Neural cell (in vitro differentiated cells): ENCODE results near the gene ARHGAP35. TPM values are rescaled to one million over a fixed set of nuclear protein-coding genes. Genes with fewer than 3 reads are reported as not detected.

Source experiments
- H2AFZ ChIP-seq: fragments of 200-600, 300-800 bp; sonication (generic), shearing (Covaris generic); 2 replicates; pipeline ENCODE4 v1.6.0; 2014; ENCODE audit warnings: low read depth, mild to moderate bottlenecking, antibody characterized with exemption, low read length, moderate library complexity
- H3F3A ChIP-seq: fragments of 200-600 bp; shearing (Covaris generic); 2 replicates; pipeline ENCODE4 v1.6.1; 2016; ENCODE audit warnings: mild to moderate bottlenecking, moderate library complexity, mixed read lengths, antibody characterized with exemption, low read length; ENCODE audit not compliant: insufficient read depth, poor library complexity, severe bottlenecking
- H3K27ac ChIP-seq: fragments of 200-600, 300-800 bp; sonication (generic), shearing (Covaris generic); 2 replicates; pipeline ENCODE4 v1.5.1; 2014; ENCODE audit warnings: mild to moderate bottlenecking, low read length, moderate library complexity
- H3K27me3 ChIP-seq: fragments of 300-800, 200-600 bp; sonication (generic), shearing (Covaris generic); 2 replicates; pipeline ENCODE4 v1.6.0; 2014; ENCODE audit warnings: mild to moderate bottlenecking, low read depth, low read length, moderate library complexity; ENCODE audit not compliant: insufficient read depth
- H3K36me3 ChIP-seq: fragments of 300-800, 200-600 bp; sonication (generic), shearing (Covaris generic); 2 replicates; pipeline ENCODE4 v1.5.1; 2014; ENCODE audit warnings: mild to moderate bottlenecking, antibody characterized with exemption, low read length, moderate library complexity; ENCODE audit not compliant: insufficient read depth
- H3K4me2 ChIP-seq: fragments of 300-800, 200-600 bp; sonication (generic), shearing (Covaris generic); 2 replicates; pipeline ENCODE4 v1.6.0; 2014; ENCODE audit warnings: mild to moderate bottlenecking, low read length
- H3K4me3 ChIP-seq: fragments of 300-800, 200-600 bp; sonication (generic), shearing (Covaris generic); 2 replicates; pipeline ENCODE4 v1.5.1; 2014; ENCODE audit warnings: mild to moderate bottlenecking, low read length, moderate library complexity
- H3K79me2 ChIP-seq: fragments of 200-600 bp; shearing (Covaris generic); replicated peaks from 2 replicates; pipeline ENCODE4 v1.6.0; 2014; ENCODE audit warnings: mild to moderate bottlenecking, low read length, moderate library complexity; ENCODE audit not compliant: insufficient read depth
- H3K9ac ChIP-seq: fragments of 300-800, 200-600 bp; sonication (generic), shearing (Covaris generic); 2 replicates; pipeline ENCODE4 v1.6.1; 2016; ENCODE audit warnings: mild to moderate bottlenecking, low read length, mixed read lengths
- H3K9me2 ChIP-seq: fragments of 200-600 bp; shearing (Covaris generic); 2 replicates; pipeline ENCODE4 v1.6.1; 2016; ENCODE audit warnings: mild to moderate bottlenecking, low read length, mixed read lengths; ENCODE audit not compliant: insufficient read depth
- H3K9me3 ChIP-seq: fragments of 200-600, 300-800 bp; sonication (generic), shearing (Covaris generic); 2 replicates; pipeline ENCODE4 v1.6.1; 2016; ENCODE audit warnings: mild to moderate bottlenecking, mixed run types, low read length, moderate library complexity, mixed read lengths
- H4K20me1 ChIP-seq: fragments of 200-600 bp; shearing (Covaris generic); 2 replicates; pipeline ENCODE4 v1.6.1; 2016; ENCODE audit warnings: mild to moderate bottlenecking, mixed run types; ENCODE audit not compliant: insufficient read depth
- EP300 ChIP-seq: fragments of 450-650 bp; conservative IDR thresholded peaks from 2 replicates; pipeline ENCODE4 v1.6.1; 2014; ENCODE audit warnings: antibody characterized with exemption, mild to moderate bottlenecking, moderate library complexity; ENCODE audit not compliant: poor library complexity, severe bottlenecking
- EZH2 ChIP-seq: fragments of 200-600, 300-800 bp; shearing (Covaris generic), sonication (generic); IDR thresholded peaks from 2 replicates; pipeline ENCODE4 v1.6.1; 2014; ENCODE audit warnings: antibody characterized with exemption, low read length, borderline replicate concordance, mild to moderate bottlenecking; ENCODE audit not compliant: insufficient read depth, poor library complexity, severe bottlenecking
- MXI1 ChIP-seq: fragments of 450-650 bp; conservative IDR thresholded peaks from 2 replicates; pipeline ENCODE4 v1.6.1; 2014; ENCODE audit warnings: antibody characterized with exemption, mild to moderate bottlenecking; ENCODE audit not compliant: poor library complexity, severe bottlenecking
- POLR2AphosphoS5 ChIP-seq: IDR thresholded peaks from 2 replicates; pipeline ENCODE4 v1.6.1; 2012
- RAD21 ChIP-seq: fragments of 450-650 bp; conservative IDR thresholded peaks from 2 replicates; pipeline ENCODE4 v1.6.1; 2014; ENCODE audit warnings: antibody characterized with exemption, mild to moderate bottlenecking, moderate library complexity
- SMC3 ChIP-seq: fragments of 450-650 bp; conservative IDR thresholded peaks from 2 replicates; pipeline ENCODE4 v1.6.1; 2014; ENCODE audit warnings: antibody characterized with exemption, mild to moderate bottlenecking, moderate library complexity; ENCODE audit not compliant: poor library complexity
- TAF1 ChIP-seq: IDR thresholded peaks from 2 replicates; pipeline ENCODE4 v1.6.1; 2012; ENCODE audit warnings: low read depth
- polyA plus RNA-seq: library from polyadenylated mRNA; depleted of rRNA; stranded (reverse); fragments of >200 nt; gene quantifications from 2 replicates; pipeline ENCODE4 v1.2.3, GENCODE V29; 2014
- TF ChIP-seq, protein P1 (sequence below): IDR thresholded peaks from 2 replicates; pipeline ENCODE4 v1.6.1; 2012; ENCODE audit warnings: borderline replicate concordance
- TF ChIP-seq, protein P2 (sequence below): fragments of 450-650 bp; IDR thresholded peaks from 2 replicates; pipeline ENCODE4 v1.5.1; 2014; ENCODE audit warnings: antibody characterized with exemption, mild to moderate bottlenecking, moderate library complexity; ENCODE audit not compliant: poor library complexity, severe bottlenecking

ARHGAP35 gene
- polyA plus RNA-seq, 1 donor from 2014 or later: 29.5 TPM

DNA sequence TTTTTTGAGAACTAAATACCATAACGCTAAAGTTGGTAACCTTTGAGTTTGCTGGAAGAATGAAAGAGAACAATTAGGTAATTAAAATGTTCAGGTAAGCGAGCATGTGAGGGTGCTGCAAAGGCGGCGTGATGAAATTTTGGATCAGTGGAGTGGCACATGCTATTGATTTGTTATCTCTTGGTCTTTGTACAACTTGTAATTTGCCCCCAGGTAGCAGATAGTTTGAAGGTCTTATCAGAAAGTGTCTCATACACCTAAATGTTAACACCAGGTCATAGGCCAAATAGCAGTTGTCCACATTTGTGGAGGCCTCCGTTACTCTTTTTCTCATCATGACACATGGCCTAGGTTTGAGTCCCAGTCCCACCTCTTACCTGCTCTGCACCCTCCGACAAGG lies 14.9 kb downstream of the ARHGAP35 start:
- no peaks in the 10 kb centered on the region for H3K36me3 ChIP-seq
- H3K4me3 ChIP-seq: no peak overlapping the region
- no peaks in the 10 kb centered on the region for H4K20me1 ChIP-seq
- H3K9me3 ChIP-seq: no peaks in the 10 kb centered on the region
- peaks cover 59% of the 10 kb centered on the region for H3K79me2 ChIP-seq
- TF ChIP-seq POLR2AphosphoS5 (no peak), EP300 (no peak), EZH2 (no peak), MXI1 (no peak), RAD21 (no peak), SMC3 (no peak), TAF1 (no peak)
- TF ChIP-seq, protein P1, sequence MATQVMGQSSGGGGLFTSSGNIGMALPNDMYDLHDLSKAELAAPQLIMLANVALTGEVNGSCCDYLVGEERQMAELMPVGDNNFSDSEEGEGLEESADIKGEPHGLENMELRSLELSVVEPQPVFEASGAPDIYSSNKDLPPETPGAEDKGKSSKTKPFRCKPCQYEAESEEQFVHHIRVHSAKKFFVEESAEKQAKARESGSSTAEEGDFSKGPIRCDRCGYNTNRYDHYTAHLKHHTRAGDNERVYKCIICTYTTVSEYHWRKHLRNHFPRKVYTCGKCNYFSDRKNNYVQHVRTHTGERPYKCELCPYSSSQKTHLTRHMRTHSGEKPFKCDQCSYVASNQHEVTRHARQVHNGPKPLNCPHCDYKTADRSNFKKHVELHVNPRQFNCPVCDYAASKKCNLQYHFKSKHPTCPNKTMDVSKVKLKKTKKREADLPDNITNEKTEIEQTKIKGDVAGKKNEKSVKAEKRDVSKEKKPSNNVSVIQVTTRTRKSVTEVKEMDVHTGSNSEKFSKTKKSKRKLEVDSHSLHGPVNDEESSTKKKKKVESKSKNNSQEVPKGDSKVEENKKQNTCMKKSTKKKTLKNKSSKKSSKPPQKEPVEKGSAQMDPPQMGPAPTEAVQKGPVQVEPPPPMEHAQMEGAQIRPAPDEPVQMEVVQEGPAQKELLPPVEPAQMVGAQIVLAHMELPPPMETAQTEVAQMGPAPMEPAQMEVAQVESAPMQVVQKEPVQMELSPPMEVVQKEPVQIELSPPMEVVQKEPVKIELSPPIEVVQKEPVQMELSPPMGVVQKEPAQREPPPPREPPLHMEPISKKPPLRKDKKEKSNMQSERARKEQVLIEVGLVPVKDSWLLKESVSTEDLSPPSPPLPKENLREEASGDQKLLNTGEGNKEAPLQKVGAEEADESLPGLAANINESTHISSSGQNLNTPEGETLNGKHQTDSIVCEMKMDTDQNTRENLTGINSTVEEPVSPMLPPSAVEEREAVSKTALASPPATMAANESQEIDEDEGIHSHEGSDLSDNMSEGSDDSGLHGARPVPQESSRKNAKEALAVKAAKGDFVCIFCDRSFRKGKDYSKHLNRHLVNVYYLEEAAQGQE: no peak
- TF ChIP-seq, protein P2, sequence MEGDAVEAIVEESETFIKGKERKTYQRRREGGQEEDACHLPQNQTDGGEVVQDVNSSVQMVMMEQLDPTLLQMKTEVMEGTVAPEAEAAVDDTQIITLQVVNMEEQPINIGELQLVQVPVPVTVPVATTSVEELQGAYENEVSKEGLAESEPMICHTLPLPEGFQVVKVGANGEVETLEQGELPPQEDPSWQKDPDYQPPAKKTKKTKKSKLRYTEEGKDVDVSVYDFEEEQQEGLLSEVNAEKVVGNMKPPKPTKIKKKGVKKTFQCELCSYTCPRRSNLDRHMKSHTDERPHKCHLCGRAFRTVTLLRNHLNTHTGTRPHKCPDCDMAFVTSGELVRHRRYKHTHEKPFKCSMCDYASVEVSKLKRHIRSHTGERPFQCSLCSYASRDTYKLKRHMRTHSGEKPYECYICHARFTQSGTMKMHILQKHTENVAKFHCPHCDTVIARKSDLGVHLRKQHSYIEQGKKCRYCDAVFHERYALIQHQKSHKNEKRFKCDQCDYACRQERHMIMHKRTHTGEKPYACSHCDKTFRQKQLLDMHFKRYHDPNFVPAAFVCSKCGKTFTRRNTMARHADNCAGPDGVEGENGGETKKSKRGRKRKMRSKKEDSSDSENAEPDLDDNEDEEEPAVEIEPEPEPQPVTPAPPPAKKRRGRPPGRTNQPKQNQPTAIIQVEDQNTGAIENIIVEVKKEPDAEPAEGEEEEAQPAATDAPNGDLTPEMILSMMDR: no peak
- no peaks in the 10 kb centered on the region for H3K9me2 ChIP-seq
- no peak overlapping the region for H3K4me2 ChIP-seq
- no peak overlapping the region for H3K27ac ChIP-seq
- no peak overlapping the region for H3K9ac ChIP-seq
- H2AFZ ChIP-seq: no peak overlapping the region
- H3F3A ChIP-seq: no peaks in the 10 kb centered on the region
- no peaks in the 10 kb centered on the region for H3K27me3 ChIP-seq

DNA sequence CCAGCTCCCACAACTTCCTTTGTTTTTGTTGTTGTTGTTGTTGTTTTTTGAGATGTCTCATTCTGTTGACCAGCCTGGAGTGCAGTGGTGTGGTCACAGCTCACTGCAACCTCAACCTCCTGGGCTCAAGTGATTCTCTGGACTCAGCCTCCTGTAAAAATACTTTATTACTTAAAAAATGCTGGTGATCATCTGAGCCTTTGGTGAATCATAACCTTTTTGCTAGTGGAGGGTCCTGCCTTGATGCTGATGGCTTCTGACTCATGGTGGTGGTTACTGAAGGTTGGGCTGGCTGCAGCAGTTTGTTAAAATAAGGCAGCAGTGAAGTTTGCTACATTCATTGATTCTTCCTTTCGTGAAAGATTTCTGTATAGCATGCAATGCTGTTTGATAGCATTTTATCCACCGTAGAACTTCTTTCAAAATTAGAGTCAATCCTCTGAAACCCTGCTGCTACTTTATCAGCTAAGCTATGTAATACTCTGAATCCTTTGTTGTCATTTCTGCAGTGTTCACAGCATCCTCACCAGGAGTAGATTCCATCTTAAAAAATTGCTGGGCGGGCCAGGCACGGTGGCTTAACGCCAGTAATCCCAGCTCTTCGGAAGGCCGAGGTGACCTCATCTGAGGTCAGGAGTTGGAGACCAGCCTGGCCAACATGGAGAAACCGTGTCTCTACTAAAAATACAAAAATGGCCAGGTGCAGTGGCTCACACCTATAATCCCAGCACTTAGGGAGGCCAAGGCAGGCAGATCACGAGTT lies 18.0 kb downstream of the ARHGAP35 start:
- Histone ChIP-seq H2AFZ (no peak overlapping the region), H3K9ac (no peak overlapping the region), H4K20me1 (no peaks in the 10 kb centered on the region), H3K4me2 (no peak overlapping the region), H3K27ac (no peak overlapping the region), H3K4me3 (no peak overlapping the region), H3K9me3 (no peaks in the 10 kb centered on the region), H3K36me3 (no peaks in the 10 kb centered on the region), H3K79me2 (peaks cover 45% of the 10 kb centered on the region), H3K27me3 (no peaks in the 10 kb centered on the region), H3K9me2 (no peaks in the 10 kb centered on the region), H3F3A (no peaks in the 10 kb centered on the region)
- TF ChIP-seq RAD21 (no peak), TAF1 (no peak), SMC3 (no peak), EP300 (no peak), EZH2 (no peak), POLR2AphosphoS5 (no peak), MXI1 (no peak)
- TF ChIP-seq, protein P2: no peak
- TF ChIP-seq, protein P1: no peak
